Measurements from ENCODE around the gene TYSND1.

- TF ChIP-seq CTCF (IDR thresholded peaks at IDR 0.05) (no peak), ZFX (IDR thresholded peaks at IDR 0.05; ENCODE audit: borderline replicate concordance) (no peak)
Observed at GRCh38 chr10:70090951-70091350, 55.5 kb downstream of the TYSND1 start.
